HPDE6-E6E7 (cell line): Measurements from ENCODE around the gene ROR2.
"Not testable (repeated sequence)": the region's sequence is repeated elsewhere in the genome, so short reads cannot be mapped to it uniquely, and the experiment has no call there.

ENCODE experiments used
- DNase-seq: peaks from one replicate; pipeline ENCODE4 v3.0.0; 2011; ENCODE audit warnings: missing footprints; ENCODE audit errors: extremely low spot score

Gene ROR2

DNA sequence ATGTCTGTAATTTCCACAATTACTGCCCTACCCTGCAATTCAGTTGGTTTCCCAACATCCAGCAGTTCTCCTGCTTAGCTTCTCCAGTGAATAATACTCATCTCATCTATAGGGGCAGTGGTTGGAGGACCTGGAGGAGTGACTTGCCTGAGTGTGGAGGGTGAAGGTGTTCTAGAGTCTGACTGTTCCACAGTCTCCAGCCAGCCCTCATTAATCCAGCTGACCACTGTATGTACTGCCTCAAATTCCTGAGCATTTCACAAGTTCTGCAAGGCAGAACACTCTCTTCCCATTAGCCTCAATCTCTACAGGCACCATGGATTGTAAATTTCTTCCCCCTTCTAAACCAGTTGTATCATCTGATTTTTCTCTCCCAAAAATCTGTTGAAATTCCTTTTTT lies 379.0 kb downstream of the ROR2 start:
- no peak for DNase-seq

DNA sequence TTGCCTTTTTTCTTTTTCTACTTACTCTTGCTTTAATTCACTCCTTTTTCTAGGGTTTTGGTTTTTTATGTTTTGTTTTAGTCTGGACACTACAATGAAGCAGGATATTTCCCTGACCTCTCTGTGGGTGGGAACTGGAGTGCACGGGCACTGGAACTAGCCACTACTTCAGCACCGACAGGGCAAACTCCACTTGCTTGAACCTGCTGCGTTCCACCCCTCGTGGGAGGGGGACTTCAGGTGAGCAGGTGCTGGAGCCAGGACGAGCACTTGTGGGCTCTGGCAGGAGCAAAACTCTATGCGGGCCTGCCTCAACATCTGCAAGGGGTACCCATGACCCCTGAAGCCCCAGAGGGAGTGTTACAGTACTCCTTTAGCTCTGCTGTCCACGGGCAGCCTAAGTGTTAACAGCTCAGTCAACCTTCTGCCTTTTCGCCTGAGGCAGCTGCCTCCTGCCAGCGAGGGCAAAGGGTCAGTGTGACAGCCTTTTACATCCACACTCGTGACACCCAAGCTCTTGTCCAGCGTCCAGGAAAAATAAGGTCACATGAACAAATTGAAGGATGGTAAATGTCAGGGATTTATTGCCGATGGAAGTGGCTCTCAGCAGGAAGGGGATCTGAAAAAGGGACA lies 382.3 kb downstream of the ROR2 start:
- no peak for DNase-seq

DNA sequence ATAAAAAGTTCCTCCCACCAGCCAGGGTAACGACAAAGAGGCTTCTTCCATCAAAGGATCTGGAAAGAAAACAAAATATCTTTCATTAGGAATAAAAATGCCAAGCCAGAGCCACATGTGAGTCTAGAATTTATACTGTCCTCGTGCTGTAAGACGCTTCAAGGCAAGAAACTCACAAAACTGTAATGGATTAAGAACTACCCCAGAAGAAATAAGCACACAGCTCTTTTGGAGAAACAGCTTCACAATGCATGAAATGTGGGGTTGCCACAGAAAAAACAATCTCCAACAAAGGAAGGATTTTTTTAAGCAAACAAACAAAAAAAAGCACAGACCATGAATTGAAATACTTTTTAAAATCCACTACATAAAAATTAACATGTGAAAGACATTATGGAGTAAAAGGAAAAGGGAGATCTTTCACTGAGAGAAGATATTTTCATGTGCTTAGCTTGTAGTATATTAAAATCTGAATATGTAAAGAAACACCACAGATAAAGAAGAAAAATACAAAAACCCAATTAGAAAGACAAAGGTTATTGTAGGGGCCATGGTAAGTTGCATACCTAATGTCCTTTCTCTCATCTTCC lies 385.9 kb downstream of the ROR2 start:
- DNase-seq: no peak

DNA sequence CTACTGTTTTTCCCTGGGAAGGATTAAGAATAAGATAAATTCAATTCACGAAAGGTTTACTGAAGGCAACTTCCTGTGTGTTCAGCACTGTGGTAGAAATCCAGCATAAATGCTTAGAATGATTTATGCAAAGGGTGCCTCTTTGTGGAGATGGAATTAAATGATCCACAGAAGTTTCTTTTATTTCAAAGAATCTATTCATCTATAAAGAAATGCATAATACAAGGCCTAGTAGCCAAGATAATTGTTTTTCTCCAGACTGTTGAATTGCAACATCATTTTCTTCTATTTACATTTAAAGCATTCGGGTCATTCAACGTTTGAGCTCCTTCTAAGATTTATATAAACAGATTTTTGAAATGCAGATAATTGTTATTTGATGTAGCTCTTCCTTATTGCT lies 387.6 kb downstream of the ROR2 start:
- DNase-seq: no peak

DNA sequence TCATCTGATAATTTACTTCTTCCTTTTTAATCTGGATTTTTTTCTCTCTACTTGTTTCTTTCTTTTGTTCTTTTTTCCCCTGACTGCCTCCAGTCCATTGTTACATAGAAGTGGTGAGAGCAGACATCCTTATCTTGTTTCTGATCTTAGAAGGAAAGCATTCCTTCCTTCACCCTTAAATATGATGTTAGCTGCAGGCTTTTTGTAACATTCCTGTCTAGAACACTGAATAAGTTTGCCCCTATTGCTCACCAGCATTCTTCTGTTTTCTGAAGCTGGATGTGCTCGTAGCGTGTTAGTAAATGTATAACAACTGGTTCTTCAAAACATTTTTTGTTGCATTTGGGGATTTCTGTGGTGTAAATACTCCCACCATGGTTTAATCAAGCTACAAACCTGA lies 389.7 kb downstream of the ROR2 start:
- DNase-seq: no peak

DNA sequence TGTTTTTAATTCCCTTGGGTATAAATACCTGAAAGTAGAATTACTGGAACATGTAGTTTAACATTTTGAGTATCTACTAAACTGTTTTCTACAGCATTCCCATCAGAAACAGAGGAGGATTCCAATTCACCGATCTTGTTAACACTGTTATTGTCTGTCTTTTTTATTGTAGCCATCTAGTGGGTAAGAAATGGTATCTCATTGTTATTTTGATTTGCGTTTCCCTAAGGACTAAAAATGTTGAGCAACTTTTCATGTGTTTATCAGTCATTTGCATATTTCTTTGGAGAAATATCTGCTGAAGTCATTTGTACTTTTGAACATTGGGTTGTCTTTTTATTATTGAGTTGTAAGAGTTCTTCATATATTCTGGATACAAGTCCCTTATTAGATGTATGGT lies 391.1 kb downstream of the ROR2 start:
- DNase-seq: no peak

DNA sequence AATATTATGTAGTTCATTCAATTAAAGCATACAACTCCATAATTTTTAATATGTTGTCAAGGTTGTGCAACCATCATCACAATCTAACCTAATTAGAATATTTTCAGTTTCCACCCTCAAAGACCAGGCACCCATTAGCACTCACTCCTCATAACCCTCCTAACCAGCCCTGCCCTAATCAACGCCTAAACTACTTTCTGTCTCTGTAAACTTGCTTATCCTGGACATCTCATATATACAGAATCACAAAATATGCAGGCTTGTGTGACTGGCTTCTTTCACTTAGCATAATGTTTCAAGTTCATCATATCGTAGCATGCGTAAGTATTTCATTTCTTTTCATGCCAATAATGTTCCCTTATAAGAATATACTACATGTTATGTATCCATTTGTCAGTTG lies 391.6 kb downstream of the ROR2 start:
- DNase-seq: no peak

DNA sequence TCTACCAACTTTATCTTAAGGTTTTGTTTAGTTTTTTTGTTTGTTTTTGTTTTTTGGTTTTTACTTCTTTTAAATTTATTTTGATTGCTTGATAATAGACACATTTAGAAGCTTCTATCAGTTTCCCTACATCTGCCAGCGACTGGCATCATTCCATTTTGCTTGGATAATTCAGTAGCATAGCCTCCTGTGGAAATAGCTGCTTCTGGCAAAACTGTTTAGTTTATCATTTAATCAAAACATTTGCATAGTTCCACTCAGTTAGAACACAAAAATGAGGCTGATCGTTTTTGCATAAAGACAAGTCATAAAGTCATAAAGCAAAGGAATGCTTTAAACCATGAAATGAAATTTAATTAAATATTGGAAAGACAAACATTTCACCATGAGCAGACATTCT lies 392.7 kb downstream of the ROR2 start:
- no peak for DNase-seq

DNA sequence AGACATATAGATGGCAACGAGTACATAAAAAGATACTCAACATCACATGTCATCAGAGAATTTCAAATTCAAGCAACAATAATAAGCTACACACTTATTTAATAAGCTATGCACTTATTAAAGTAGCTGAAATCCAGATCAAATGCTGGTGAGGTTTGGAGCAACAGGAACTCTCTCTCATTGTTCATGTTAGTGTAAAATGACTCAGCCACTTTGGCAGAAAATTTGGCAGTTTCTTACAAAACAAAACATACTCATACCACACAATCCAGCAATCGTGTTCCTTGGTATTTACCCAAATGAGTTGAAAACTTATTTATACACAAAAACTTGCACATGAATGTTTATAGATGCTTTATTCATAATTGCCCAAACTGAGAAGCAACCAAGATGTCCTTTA lies 394.9 kb downstream of the ROR2 start:
- no peak for DNase-seq

DNA sequence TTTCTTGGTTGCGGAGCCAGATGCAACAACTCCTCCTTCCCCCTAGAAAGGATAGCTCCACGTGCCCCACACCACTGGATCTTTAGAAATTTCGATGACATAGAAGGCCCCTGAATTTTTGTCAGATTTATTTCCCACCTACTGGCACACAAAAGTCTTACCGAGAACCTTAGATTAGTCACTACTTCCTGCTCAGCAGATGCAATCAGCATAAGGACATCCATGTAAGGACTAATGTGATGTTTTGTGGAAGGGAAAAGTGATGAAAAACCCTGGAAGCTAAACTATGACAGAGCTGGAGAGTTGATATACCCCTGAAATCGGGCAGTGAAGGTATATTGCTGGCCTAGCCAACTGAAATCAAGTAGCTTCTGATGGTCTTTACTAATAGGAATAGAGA lies 400.9 kb downstream of the ROR2 start:
- no peak for DNase-seq

DNA sequence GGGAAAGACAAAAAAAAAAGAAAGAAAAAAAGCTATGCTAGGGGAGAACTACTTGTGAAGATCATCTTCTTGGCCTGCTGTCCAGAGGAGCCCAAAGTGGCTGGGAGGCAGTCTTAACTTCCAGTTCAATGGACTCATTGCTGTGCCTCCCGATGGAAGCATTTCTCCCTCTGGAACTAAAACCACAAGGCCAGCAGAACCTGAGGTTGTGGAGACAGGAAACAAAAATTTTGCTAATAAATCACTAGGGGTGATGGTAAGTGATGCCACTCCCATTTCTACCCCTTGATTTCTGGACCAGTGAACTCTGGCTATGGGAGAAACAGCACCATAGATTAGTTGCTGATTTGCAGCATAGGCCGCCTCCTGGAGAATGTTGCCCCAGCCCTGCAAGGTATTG lies 402.9 kb downstream of the ROR2 start:
- DNase-seq: no peak

DNA sequence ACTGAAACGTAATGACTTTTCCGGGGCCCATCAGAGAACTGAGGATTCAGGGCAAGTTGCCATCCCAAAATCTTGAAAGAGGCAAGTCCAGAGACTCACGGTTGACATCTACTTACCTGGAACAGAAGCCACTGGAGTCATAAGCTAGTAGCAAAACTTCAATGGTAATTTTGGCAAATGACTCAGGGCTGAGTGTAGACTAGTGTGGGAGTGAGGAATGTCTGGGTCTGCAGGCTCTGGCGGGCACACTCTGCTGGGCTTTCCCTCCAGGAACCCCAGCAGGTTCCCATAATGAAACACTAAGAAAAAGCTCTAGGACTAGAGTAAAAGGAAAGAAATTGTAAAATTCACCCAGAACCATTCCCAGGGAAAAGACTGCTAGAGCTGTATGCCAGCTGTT lies 403.5 kb downstream of the ROR2 start:
- no peak for DNase-seq

DNA sequence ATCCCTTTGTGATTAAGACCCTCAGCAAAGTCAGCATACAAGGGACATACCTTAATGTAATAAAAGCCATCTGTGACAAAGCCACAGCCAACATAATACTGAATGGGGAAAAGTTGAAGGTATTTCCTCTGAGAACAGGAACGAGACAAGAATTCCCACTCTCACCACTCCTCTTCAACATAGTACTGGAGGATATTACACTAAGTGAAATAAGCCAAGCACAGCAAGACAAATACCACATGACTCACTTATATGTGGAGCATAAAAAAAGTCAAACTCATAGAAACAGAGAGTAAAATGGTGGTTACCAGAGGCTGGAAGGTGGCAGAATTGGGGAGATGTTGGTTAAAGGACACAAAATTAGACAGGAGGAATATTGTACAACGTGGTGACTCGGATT lies 408.3 kb downstream of the ROR2 start:
- no peak for DNase-seq

DNA sequence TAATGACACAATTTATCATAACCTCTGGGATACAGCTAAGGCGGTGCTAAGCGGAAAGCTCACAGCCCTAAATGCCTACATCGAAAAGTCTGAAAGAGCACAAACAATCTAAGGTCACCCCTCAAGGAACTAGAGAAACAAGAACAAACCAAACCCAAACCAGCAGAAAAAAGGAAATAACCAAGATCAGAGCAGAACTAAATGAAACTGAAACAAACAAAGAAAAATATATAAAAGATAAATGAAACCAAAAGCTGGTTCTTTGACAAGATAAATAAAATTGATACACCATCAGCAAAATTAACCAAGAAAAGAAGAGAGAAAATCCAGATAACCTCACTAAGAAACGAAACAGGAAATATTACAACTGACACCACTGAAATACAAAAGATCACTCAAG lies 409.5 kb downstream of the ROR2 start:
- DNase-seq: not testable (repeated sequence)

DNA sequence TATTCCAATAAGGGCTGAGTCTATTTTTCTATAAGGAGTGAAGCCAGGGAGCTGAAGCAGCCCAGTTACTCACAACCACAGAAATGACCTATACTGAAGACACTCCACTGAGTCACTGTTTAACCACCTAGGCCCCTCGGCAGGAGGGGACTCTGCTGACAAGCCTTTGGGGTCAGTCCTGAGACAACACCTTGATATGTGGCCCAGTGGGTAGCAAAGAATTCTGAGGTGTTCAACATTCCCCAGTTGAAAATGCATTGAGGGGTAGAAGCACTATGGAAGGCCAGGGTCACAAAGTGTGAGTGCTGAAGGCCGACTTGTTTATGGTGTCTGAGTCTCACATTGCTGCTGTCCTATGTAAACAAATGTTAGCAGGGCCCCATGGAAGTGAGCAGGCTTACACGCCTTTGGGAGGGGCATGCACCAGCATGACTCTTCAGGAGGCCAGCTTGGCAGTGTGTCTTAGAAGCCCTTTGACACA lies 413.8 kb downstream of the ROR2 start:
- DNase-seq: peak; percentile 76

DNA sequence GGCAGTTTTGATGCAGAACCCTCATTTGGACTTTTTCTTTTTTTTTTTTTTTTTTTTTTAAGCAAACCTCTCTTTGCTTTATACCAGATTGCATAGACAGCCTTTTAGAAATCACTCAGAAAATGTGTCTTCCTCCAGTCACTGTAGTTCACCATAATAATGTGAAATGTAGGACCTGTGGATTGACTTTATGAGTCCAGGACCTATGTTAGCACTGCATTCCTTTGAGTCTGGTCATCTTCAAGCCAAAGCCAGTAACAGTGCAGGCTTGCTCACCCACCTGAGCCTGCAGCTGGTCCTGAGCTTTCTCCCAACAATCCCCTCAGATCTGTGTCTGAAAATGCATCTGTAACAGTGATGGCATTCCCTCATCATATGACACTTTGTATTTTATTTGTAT lies 415.7 kb downstream of the ROR2 start:
- DNase-seq: peak; percentile 47

DNA sequence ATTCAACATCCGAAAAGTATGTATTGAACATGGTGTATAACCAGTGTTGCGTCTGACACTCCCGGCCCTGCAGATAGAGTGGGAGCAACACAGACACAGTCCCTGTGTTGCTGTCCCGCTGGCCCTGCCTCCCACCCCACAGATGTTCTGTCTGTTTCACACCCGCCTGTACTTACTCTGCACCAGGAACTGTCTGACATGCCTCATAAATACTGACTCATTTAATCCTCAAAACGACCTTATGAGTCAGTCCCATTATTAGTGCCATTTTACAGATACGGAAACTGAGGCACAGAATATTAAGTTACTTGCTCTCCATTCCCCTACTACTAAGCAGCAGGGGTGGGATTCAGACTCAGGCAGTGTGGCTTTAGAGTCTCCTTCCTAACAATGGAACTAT lies 416.6 kb downstream of the ROR2 start:
- no peak for DNase-seq

DNA sequence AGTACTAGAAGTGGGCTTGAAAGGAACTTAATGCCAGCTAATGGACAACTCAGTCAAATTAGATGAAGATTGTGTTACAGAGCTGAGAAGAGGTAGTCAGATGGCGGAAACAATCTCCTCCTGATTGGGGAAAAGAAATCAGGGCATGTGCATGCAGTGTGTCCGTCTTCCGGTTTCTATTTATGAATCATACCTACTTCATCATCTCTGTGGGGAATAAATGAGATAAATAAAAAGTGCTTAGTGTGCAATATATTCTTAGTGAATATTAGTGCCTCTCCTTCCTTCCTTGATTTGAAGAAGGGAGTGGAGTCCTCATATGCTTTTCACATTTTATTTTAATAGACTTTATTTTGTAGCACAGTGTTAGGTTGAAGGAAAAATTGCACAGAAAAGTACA lies 417.7 kb downstream of the ROR2 start:
- DNase-seq: no peak

DNA sequence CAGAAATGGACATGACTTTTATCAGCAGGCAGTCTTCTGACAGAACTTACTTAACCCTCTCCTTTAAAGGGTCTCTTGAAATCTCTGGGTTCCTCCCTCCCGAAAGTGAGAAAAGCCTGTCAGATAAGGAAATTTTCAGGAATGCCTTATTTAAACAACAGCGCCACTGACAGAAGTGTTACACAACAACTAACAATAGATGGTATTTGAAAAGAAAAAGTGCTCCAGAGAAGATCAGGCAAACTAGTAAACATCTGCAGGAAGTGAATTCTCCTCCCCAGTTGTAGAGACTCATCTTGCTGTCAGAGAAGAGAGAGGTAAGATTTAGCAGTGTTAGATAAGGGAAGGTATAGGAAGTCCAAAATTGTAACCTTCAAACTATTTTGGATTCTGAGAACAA lies 419.2 kb downstream of the ROR2 start:
- no peak for DNase-seq

DNA sequence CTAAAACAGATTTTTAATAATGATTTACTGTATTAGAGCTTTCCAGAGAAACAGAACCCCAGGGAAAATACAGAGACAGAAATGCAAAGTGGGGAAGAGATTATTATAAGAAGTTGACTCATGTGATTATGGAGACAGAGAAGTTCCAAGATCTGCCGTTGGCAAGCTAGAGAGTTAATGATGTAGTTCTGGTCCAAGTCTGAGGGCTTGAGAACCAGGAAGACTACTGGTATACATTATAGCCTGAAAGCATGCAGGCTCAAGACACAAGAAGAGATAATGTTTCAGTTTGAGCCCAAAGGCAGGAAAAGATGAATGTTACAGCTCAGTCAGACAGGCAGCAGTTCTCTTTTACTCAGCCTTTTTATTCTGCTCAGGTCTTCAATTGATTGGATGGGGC lies 427.5 kb downstream of the ROR2 start:
- no peak for DNase-seq

DNA sequence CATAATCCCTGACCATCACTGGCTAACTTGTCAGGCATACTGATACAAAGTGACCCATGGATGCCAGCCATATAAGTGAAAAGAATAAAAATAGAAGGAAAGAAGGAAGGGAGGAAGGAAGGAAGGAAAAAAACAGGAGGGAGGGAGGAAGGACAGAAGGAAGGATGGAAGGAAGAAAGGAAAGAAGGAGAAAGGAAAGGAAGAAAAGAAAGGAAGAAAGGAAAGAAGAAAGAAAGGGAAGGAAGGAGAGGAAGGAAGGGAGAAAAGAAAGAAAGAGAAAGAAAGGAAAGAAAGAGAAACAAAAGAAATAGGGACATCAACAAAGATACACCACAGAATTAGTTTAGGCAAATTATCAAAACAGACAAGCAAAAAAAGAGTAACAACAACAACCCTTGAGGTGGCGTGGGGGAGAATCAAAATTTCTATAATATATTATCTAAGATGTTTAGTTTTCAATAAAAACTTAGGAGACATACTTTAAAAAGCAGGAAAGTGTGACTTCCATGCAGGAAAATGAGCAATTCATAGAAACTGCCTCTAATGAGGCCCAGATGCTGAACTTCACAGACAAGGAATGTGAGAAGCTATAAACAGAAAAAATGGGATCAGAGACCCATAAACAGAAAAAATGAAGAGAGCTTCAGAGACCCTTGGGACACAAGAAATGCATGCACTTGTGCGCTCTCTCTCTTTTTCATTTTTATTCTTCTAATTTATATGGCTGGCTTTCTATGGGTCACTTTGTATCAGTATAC lies 430.3 kb downstream of the ROR2 start:
- DNase-seq: no peak

DNA sequence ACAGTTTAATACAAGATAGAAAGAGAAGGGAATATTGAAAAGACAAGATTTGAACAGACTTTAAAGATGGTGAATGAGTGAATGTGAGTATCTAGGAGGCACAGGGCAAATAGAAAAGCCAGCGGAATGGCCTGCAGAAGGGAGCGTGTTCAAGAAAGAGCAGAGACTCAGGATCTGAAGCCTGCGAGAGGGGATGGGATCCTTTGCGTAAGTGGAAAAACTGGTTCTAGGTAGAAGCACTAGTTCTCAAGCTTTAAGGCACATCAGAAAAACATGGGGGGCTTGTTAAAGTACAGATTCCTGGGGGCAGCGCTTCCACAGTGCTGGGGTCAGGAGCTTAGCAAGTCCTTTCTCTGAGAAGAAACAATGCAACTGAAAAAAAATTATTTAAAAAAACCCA lies 431.6 kb downstream of the ROR2 start:
- no peak for DNase-seq

DNA sequence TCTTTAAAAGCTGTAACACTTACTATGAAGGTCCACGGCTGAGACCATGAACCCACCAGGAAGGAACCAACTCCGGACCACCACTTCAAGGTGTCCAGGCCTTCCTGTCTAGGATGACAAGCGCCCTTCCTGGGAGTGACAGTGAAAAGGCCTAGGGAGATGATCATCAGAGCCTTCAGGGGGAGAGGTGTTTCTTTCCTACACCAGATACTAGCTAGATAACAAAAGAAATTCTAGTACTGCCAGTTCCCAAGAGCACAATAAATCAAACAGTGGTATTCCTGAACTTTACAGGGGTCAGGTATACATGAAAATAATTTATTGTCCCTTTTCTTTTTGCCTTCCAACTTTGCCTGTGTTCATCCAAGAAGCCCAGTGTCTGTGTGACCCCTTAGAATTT lies 432.2 kb downstream of the ROR2 start:
- no peak for DNase-seq
